ENCODE data around the gene CTNNA3. TPM values are rescaled to one million over a fixed set of nuclear protein-coding genes. Genes with fewer than 3 reads are reported as not detected.
"Not testable (repeated sequence)": the region's sequence is repeated elsewhere in the genome, so short reads cannot be mapped to it uniquely, and the experiment has no call there.

CTNNA3 gene
- total and polyA plus RNA-seq, 12 donors = 2.0 to 213 (median 171) TPM

DNA sequence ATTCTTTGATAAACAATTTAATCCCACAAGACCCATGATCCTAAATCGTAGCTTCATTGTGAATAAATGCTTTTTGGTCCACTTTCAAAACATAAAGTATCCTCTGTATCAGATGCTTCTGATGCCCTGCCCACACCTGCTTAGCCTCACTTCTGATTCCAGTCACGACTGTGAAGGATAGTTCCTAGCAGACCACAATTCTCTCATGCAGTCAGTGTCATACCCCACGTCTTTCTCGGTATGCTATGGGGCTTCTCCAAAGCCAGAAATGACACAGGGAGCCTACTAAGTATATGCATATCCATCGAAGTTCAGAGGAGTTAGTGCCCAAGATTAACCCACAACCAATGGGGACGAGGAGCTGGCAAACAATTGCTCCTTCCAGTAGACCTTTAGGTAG, 27.6 kb upstream of the CTNNA3 start:
- Histone ChIP-seq H3K27me3 (no peaks in the 10 kb centered on the region), H3K4me3 (no peak overlapping the region), H3K4me1 (no peaks in the 10 kb centered on the region), H3K36me3 (no peaks in the 10 kb centered on the region), H3K9me3 (peaks cover 0 to 5% (median 0%) of the 10 kb centered on the region in 11 donors), H3K27ac (no peak overlapping the region)
- intact Hi-C loops (cut with DNase I) = no loop called here
- WGBS, 2 donors = 77 to 78% methylated on average over 6 of the region's 6 CpGs
- no peak for DNase-seq
- TF ChIP-seq, protein P1, sequence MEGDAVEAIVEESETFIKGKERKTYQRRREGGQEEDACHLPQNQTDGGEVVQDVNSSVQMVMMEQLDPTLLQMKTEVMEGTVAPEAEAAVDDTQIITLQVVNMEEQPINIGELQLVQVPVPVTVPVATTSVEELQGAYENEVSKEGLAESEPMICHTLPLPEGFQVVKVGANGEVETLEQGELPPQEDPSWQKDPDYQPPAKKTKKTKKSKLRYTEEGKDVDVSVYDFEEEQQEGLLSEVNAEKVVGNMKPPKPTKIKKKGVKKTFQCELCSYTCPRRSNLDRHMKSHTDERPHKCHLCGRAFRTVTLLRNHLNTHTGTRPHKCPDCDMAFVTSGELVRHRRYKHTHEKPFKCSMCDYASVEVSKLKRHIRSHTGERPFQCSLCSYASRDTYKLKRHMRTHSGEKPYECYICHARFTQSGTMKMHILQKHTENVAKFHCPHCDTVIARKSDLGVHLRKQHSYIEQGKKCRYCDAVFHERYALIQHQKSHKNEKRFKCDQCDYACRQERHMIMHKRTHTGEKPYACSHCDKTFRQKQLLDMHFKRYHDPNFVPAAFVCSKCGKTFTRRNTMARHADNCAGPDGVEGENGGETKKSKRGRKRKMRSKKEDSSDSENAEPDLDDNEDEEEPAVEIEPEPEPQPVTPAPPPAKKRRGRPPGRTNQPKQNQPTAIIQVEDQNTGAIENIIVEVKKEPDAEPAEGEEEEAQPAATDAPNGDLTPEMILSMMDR (IDR thresholded peaks at IDR 0.05) = no peak
- no peak for ATAC-seq

GRCh38 chr10:67722113-67722512, 26.1 kb upstream of the CTNNA3 start:
- Histone ChIP-seq H3K4me3 (no peak overlapping the region), H3K4me1 (no peaks in the 10 kb centered on the region), H3K9me3 (peaks cover 0 to 5% (median 0%) of the 10 kb centered on the region in 11 donors), H3K36me3 (no peaks in the 10 kb centered on the region), H3K27ac (no peak overlapping the region), H3K27me3 (no peaks in the 10 kb centered on the region)
- DNase-seq = no peak
- TF ChIP-seq, protein P1 (IDR thresholded peaks at IDR 0.05) = no peak
- ATAC-seq = no peak
- intact Hi-C loops (cut with DNase I) = no loop called here

- H3K27ac ChIP-seq; intact Hi-C loops (cut with DNase I); DNase-seq; H3K4me1 ChIP-seq; H3K27me3 ChIP-seq; H3K36me3 ChIP-seq; ATAC-seq; H3K4me3 ChIP-seq: not testable (repeated sequence)
- H3K9me3 ChIP-seq = peaks cover 0 to 16% (median 0%) of the 10 kb centered on the region in 11 donors
- 92 to 96% methylated on average over 4 of the region's 4 CpGs for WGBS, 2 donors
Measured at GRCh38 chr10:67716455-67716854, 20.5 kb upstream of the CTNNA3 start.

- H3K9me3 ChIP-seq = peaks cover 0 to 7% (median 0%) of the 10 kb centered on the region in 11 donors
- WGBS, 2 donors = 73 to 76% methylated on average over 1 of the region's 1 CpG
- H3K4me1 ChIP-seq = no peaks in the 10 kb centered on the region
- no peak for DNase-seq
- intact Hi-C loops (cut with DNase I) = no loop called here
- H3K27me3 ChIP-seq = no peaks in the 10 kb centered on the region
- H3K27ac ChIP-seq = no peak overlapping the region
- ATAC-seq = no peak
- H3K4me3 ChIP-seq = no peak overlapping the region
- H3K36me3 ChIP-seq = no peaks in the 10 kb centered on the region
- TF ChIP-seq, protein P1 (IDR thresholded peaks at IDR 0.05) = no peak
Measured at GRCh38 chr10:67705921-67706320, 9.9 kb upstream of the CTNNA3 start.

- WGBS, 2 donors = 95 to 96% methylated on average over 20 to 21 of the region's 23 CpGs
Measured at GRCh38 chr10:67699613-67700270, 3.7 kb upstream of the CTNNA3 start.

More at GRCh38 chr10:67699613-67700270, 3.7 kb upstream of the CTNNA3 start:
- peaks cover 0 to 19% (median 0%) of the 10 kb centered on the region in 7 donors for H3K27me3 ChIP-seq
- ATAC-seq, H3K4me3 ChIP-seq, H3K36me3 ChIP-seq, H3K27ac ChIP-seq, DNase-seq, H3K9me3 ChIP-seq: not testable (repeated sequence)
- intact Hi-C loops (cut with DNase I) = loop anchor here in 8 of 10 donors (5.0 to 10.0 kb wide), 4 partner anchors 63 to 83 kb away; no protein-coding TSS in a partner anchor
- H3K4me1 ChIP-seq = peaks cover 0 to 21% (median 10%) of the 10 kb centered on the region in 9 donors
